ENCODE data around the gene DDX43.

The DDX43 gene

DNA sequence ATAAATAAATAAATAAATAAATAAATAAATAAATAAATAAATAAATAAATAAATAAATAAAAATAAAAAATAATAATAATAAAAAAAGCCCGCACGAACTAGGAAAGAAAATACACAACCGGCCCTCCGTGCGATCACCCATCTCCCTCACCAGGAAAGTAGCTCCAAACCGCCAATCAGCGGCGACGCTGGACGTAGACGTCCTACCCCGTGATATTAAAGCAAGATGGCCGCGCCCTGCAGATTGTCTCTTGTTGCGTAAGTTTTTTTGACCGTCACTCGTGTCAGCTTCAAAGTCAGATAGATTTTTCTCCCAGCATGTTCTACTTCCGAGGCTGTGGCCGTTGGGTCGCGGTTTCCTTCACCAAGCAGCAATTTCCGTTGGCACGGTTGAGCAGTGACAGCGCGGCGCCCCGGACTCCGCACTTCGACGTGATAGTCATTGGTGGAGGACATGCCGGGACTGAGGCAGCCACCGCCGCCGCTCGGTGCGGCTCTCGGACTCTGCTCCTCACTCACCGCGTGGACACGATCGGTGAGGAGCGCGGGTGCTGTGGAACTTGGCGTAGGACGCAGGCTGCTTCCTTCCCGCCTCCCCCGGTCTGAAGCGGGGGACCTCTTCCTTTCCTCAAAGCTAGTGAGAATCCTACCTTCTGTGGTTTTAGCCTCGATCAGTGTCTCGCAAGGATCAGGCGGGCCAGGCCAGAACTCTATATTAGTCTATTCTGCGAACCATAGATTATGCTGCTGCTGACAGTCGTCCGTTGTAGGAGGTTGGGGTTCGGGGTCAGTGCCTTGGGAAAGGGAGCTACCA lies 67.1 kb downstream of the DDX43 start, which contains the start of gene MTO1:
Gene MTO1 (plus strand): TSS at position 201 of the 814 bp plus-strand sequence. CDS start 118 bp downstream, at position 319.
- peak; percentile 96 for ATAC-seq (ENCODE audit: low read depth)
- peaks cover 32% of the 10 kb centered on the region for H3K36me3 ChIP-seq (ENCODE audit: low read depth)
- no peaks in the 10 kb centered on the region for H3K27me3 ChIP-seq (ENCODE audit: insufficient read depth, poor library complexity, severe bottlenecking)
- peak within 1 kb of the TSS; percentile 75 for H3K27ac ChIP-seq (ENCODE audit: poor library complexity, severe bottlenecking)
- TF ChIP-seq, protein P1, sequence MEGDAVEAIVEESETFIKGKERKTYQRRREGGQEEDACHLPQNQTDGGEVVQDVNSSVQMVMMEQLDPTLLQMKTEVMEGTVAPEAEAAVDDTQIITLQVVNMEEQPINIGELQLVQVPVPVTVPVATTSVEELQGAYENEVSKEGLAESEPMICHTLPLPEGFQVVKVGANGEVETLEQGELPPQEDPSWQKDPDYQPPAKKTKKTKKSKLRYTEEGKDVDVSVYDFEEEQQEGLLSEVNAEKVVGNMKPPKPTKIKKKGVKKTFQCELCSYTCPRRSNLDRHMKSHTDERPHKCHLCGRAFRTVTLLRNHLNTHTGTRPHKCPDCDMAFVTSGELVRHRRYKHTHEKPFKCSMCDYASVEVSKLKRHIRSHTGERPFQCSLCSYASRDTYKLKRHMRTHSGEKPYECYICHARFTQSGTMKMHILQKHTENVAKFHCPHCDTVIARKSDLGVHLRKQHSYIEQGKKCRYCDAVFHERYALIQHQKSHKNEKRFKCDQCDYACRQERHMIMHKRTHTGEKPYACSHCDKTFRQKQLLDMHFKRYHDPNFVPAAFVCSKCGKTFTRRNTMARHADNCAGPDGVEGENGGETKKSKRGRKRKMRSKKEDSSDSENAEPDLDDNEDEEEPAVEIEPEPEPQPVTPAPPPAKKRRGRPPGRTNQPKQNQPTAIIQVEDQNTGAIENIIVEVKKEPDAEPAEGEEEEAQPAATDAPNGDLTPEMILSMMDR (IDR thresholded peaks at IDR 0.05; ENCODE audit: poor library complexity, severe bottlenecking) = no peak
- H3K9me3 ChIP-seq (ENCODE audit: severe bottlenecking) = no peaks in the 10 kb centered on the region
- peak within 1 kb of the TSS; percentile 71 for H3K4me3 ChIP-seq (ENCODE audit: severe bottlenecking)
- DNase-seq (ENCODE audit: low spot score) = peak; percentile 81
- H3K4me1 ChIP-seq (ENCODE audit: insufficient read depth, poor library complexity, severe bottlenecking) = peaks cover 5% of the 10 kb centered on the region

All from RWPE2 (cell line).